A549 treated with AZD9567 at 1 μM for 4 hours (cell line): ENCODE measurements around the gene NPIPB9. TPM values are rescaled to one million over a fixed set of nuclear protein-coding genes. Genes with fewer than 3 reads are reported as not detected.

ENCODE experiments used
- total RNA-seq: library from RNA; stranded (reverse); fragments of 200-300 nt; extraction: Qiagen RNA extraction; gene quantifications from 5 replicates; pipeline ENCODE4 v1.2.3, GENCODE V29; 2022; ENCODE audit not compliant: insufficient read depth

NPIPB9 gene
- 1.6 to 2.2 TPM (median 1.9 TPM) in 5 replicates for total RNA-seq

DNA sequence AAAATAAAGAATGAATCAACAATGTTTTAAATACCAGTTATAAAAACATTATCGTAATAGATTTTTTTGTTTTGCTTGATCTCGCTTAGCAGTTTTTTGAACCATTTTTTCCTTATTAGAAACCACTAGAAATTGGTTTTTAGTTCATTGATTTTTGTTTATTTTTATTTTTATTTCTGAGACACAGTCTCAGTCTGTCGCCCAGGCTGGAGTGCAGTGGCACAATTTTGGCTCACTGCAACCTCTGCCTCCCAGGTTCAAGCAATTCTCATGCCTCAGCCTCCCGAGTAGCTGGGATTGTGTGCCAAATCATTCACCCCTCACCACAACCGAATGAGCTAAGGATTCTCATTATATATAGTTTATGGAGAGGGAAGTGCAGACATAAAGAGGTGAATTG is at the start of gene NPIPB9:
NPIPB9 (plus strand) TSS at position 301 of the 400 bp plus-strand sequence.

DNA sequence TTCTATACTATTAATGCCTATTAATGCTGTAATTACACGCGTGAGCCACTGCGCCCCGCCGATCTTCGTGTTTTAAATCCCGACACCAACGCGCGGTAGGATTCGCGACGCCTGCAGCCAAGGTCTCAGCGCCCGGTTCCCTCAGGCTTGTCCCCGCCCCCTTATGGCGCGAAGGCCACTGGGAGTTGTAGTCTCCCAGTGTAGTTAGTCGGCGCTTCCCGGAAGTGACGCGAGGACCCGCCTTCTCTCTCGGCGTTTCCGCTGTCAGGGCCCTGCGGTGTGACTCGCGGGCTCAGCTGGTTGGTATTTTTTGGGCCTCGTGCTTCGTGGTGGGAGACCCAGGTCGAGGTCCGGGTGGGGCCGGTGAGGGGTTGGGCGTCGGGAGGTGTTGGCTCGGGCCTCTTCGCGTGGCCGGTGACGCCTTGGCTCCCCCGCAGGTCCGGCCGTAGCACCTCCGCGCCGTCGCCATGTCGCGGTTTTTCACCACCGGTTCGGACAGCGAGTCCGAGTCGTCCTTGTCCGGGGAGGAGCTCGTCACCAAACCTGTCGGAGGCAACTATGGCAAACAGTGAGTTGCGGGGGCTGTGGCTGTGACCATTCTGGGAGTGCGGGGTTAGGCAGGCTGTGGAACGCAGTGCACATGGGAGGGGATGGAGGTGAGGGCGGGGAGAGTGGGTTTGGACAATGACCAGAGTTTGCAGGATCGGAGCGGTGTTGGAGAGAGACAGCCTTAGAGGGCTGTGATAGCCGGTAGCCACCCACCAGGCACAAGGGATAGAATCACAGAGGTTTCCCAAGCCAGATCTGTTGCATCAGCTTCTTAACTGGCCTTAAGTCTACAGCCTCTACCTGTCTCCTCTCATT is 40.1 kb upstream of the NPIPB9 start, which contains the start of gene EIF3C:
EIF3C (plus strand) TSS at position 245 of the 864 bp plus-strand sequence; CDS start at position 468, 223 bp downstream.

Other genes starting within 250 kb of the NPIPB9 start
- not detected in 5 replicates for gene IL27, start 245.0 kb upstream of the NPIPB9 start, total RNA-seq
- gene NUPR1, start 212.8 kb upstream of the NPIPB9 start, total RNA-seq: 12.2 to 19.1 TPM (median 15.2 TPM) in 5 replicates
- 22.9 to 31.6 TPM (median 23.9 TPM) in 5 replicates for gene SGF29, start 197.9 kb upstream of the NPIPB9 start, total RNA-seq
- gene SULT1A2, start 154.7 kb upstream of the NPIPB9 start, total RNA-seq: 0.10 TPM in 1 of 5 replicates, not detected in the others
- 3.3 to 6.4 TPM (median 5.0 TPM) in 5 replicates for gene SULT1A1, start 141.7 kb upstream of the NPIPB9 start, total RNA-seq
- 0.22 to 0.62 TPM (median 0.23 TPM) in 3 of 5 replicates, not detected in the others for gene NPIPB8, start 113.7 kb upstream of the NPIPB9 start, total RNA-seq
- gene EIF3C, start 40.3 kb upstream of the NPIPB9 start, total RNA-seq: 180 to 372 TPM (median 323 TPM) in 5 replicates
- gene ATXN2L, start 71.2 kb downstream of the NPIPB9 start, total RNA-seq: 72.6 to 125 TPM (median 118 TPM) in 5 replicates
- gene TUFM, start 94.6 kb downstream of the NPIPB9 start, total RNA-seq: 213 to 311 TPM (median 295 TPM) in 5 replicates
- 15.5 to 30.0 TPM (median 28.9 TPM) in 5 replicates for gene SH2B1, start 112.1 kb downstream of the NPIPB9 start, total RNA-seq
- gene ATP2A1, start 126.7 kb downstream of the NPIPB9 start, total RNA-seq: 1.4 to 3.5 TPM (median 2.8 TPM) in 5 replicates
- 8.3 to 10.2 TPM (median 9.4 TPM) in 5 replicates for gene RABEP2, start 173.5 kb downstream of the NPIPB9 start, total RNA-seq
- gene CD19, start 180.2 kb downstream of the NPIPB9 start, total RNA-seq: not detected in 5 replicates
- gene NFATC2IP, start 199.2 kb downstream of the NPIPB9 start, total RNA-seq: 9.1 to 28.3 TPM (median 25.7 TPM) in 5 replicates
- 47.7 to 79.2 TPM (median 72.5 TPM) in 5 replicates for gene SPNS1, start 223.0 kb downstream of the NPIPB9 start, total RNA-seq
- gene LAT, start 233.3 kb downstream of the NPIPB9 start, total RNA-seq: 3.8 to 4.4 TPM (median 4.0 TPM) in 5 replicates